ENCODE measurements around the gene RTF1. TPM values are rescaled to one million over a fixed set of nuclear protein-coding genes. Genes with fewer than 3 reads are reported as not detected.

Gene RTF1
- polyA plus RNA-seq, 1 experiment, result 40.8 TPM

DNA sequence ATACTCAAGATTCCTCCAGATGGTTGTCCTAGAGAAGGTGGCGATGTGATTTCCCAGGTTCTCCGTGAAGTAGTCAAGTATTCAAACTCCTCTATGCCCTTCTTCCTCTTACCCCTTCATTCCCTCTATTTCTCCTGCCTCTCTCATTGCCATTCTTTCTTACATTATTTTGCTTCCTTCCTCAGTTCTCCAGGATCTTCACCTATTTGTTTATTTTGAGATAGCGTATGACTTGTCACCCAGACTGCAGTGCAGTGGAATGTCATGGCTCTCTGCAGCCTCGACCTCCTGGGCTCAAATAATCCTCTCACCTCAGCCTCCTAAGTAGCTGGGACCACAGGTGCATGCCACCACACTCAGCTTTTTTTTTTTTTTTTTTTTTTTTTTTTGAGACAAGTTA lies 75.0 kb downstream of the RTF1 start:
- TF ChIP-seq, protein P1, sequence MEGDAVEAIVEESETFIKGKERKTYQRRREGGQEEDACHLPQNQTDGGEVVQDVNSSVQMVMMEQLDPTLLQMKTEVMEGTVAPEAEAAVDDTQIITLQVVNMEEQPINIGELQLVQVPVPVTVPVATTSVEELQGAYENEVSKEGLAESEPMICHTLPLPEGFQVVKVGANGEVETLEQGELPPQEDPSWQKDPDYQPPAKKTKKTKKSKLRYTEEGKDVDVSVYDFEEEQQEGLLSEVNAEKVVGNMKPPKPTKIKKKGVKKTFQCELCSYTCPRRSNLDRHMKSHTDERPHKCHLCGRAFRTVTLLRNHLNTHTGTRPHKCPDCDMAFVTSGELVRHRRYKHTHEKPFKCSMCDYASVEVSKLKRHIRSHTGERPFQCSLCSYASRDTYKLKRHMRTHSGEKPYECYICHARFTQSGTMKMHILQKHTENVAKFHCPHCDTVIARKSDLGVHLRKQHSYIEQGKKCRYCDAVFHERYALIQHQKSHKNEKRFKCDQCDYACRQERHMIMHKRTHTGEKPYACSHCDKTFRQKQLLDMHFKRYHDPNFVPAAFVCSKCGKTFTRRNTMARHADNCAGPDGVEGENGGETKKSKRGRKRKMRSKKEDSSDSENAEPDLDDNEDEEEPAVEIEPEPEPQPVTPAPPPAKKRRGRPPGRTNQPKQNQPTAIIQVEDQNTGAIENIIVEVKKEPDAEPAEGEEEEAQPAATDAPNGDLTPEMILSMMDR (IDR thresholded peaks at IDR 0.05; ENCODE audit: low read depth, low read length), result no peak
- CTCF ChIA-PET, result no interaction called here
- Histone ChIP-seq H3K27me3 (ENCODE audit: control insufficient read depth, insufficient read depth, low read length) (peaks cover 20% of the 10 kb centered on the region), H3K4me3 (ENCODE audit: low read depth, low read length) (no peak overlapping the region), H3K9me3 (ENCODE audit: control insufficient read depth, insufficient read depth, low read length) (no peaks in the 10 kb centered on the region; the same call in 1 of the 2 replicates), H3K27ac (ENCODE audit: low read depth, low read length) (no peak overlapping the region)
- DNase-seq (ENCODE audit: low read depth, low spot score), result no peak
- POLR2A ChIA-PET, result interaction anchor here (0.6 to 1.1 kb wide), 2 partner anchors 34 to 282 kb away, joined by 3 to 4 read pairs; partner anchors contain the start of gene MAPKBP1

DNA sequence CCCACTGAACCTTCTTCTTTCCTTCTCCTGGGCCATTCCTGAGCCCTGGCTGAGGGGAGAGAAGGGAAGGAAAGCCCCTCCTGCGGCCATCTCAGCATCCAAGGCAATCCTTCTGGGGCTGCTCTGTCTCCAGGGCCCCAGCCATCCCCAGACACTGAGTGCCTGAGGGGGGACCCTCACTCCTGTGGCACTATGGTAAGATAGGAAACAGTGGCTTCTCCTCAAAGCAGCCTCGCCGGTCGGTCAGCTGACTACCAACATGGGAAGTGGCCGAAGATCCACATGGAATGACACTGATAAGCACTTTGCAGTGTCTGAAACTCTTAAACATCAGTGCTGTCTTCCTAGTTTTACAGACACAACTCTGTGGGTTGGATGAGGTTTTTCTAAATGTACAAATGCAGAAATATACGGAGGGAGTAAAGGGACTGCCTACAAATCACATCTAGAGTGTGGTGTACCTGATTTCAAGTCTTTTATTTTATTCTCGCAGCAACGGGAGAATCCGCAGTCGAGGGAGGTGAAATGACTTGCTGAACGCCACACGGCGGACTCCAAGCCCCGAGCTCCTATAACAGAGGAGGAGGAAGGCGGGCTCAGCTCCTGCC lies 75.8 kb downstream of the RTF1 start:
- peak overlapping the region; percentile 59 for H3K4me3 ChIP-seq (ENCODE audit: low read depth, low read length)
- peak overlapping the region; percentile 81 for H3K27ac ChIP-seq (ENCODE audit: low read depth, low read length)
- DNase-seq (ENCODE audit: low read depth, low spot score), result no peak
- H3K9me3 ChIP-seq (ENCODE audit: control insufficient read depth, insufficient read depth, low read length), result no peaks in the 10 kb centered on the region; the same call in 1 of the 2 replicates
- TF ChIP-seq, protein P1 (IDR thresholded peaks at IDR 0.05; ENCODE audit: low read depth, low read length), result no peak
- POLR2A ChIA-PET, result interaction anchor here (0.6 to 1.5 kb wide), 3 partner anchors 9 to 51 kb away, joined by 3 to 7 read pairs (median 3); partner anchors contain the start of gene RPAP1
- peaks cover 20% of the 10 kb centered on the region for H3K27me3 ChIP-seq (ENCODE audit: control insufficient read depth, insufficient read depth, low read length)
- CTCF ChIA-PET, result no interaction called here

DNA sequence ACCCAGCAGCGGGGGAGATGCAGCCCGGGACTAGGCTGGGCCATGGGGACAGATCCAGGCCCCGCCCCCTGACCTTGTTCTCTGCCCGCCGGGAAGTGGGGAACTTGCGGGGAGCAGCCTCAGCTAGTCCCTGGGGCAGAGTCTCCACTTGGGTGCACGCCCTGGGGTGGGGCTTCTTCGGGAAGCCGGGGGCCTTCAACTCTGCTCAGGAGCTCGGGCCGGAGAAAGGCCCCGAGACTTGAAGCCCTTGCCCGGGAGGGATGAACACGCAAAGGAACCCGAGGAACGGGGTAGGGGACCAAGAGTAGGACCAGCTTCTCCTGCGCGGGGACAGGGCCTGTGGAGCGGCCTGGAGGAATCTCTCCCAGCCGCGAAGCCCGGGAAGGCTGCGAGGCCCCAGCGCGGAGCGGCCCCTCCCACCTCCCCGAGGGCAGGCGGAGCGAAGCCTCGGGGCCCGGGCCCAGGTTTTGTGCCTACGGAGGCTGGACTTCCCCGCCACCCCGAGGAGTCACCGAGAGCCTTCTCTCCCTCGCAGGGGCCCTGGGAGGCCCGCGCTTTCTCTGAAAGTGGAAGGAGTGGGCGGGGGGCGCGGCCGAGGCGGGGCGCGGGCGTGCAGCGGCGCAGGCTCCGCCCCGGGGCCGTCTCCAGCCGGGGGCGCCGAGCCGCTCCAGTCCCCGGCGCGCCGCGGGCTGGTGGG lies 76.5 kb downstream of the RTF1 start, which contains the start of gene ITPKA:
TSS of gene ITPKA (plus strand) at position 670 of the 697 bp plus-strand sequence. CDS start 54 bp downstream, outside the sequence.
- peak; percentile 29 for DNase-seq (ENCODE audit: low read depth, low spot score)
- Histone ChIP-seq H3K27me3 (ENCODE audit: control insufficient read depth, insufficient read depth, low read length) (peaks cover 20% of the 10 kb centered on the region), H3K4me3 (ENCODE audit: low read depth, low read length) (peak within 1 kb of the TSS; percentile 59), H3K27ac (ENCODE audit: low read depth, low read length) (peak within 1 kb of the TSS; percentile 81), H3K9me3 (ENCODE audit: control insufficient read depth, insufficient read depth, low read length) (no peaks in the 10 kb centered on the region; the same call in 1 of the 2 replicates)
- POLR2A ChIA-PET, result interaction anchor here (0.6 to 1.5 kb wide), 3 partner anchors 9 to 51 kb away, joined by 3 to 7 read pairs (median 3); partner anchors contain the start of gene RPAP1
- CTCF ChIA-PET, result no interaction called here
- TF ChIP-seq, protein P1 (IDR thresholded peaks at IDR 0.05; ENCODE audit: low read depth, low read length), result no peak

DNA sequence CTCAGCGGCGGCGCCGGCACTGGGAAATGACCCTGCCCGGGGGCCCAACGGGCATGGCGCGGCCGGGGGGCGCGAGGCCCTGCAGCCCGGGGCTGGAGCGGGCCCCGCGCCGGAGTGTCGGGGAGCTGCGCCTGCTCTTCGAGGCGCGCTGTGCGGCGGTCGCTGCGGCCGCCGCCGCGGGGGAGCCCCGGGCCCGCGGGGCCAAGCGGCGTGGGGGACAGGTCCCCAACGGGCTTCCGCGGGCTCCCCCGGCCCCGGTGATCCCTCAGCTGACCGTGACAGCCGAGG lies 77.0 kb downstream of the RTF1 start:
- Histone ChIP-seq H3K27me3 (ENCODE audit: control insufficient read depth, insufficient read depth, low read length) (peaks cover 20% of the 10 kb centered on the region), H3K4me3 (ENCODE audit: low read depth, low read length) (peak overlapping the region; percentile 51), H3K27ac (ENCODE audit: low read depth, low read length) (no peak overlapping the region), H3K9me3 (ENCODE audit: control insufficient read depth, insufficient read depth, low read length) (no peaks in the 10 kb centered on the region; the same call in 1 of the 2 replicates)
- POLR2A ChIA-PET, result interaction anchor here (0.5 to 1.5 kb wide), 2 partner anchors 50 to 261 kb away, joined by 3 to 7 read pairs; partner anchors contain the start of gene RPAP1
- TF ChIP-seq, protein P1 (IDR thresholded peaks at IDR 0.05; ENCODE audit: low read depth, low read length), result no peak
- DNase-seq (ENCODE audit: low read depth, low spot score), result no peak
- CTCF ChIA-PET, result no interaction called here

Measured in AG04450 (cell line).